Kidney (tissue), 14 donors: ENCODE results near the gene ARL11. TPM values are rescaled to one million over a fixed set of nuclear protein-coding genes. Genes with fewer than 3 reads are reported as not detected.

Experiments used
- DNase-seq, 5 donors: peaks; one replicate each; pipeline ENCODE4 v3.0.0-alpha.2; 2013 to 2020
- FAIRE-seq: peaks from 2 replicates; lab custom pipeline; 2012; peaks lifted over from hg19 to GRCh38; lab: Jason Lieb, UNC
- H3K27ac ChIP-seq, 2 donors: one replicate each; pipeline ENCODE4 v1.7.0; 2013; ENCODE audit warnings: low read depth in 2 of 2, low read length in 2 of 2, inconsistent platforms in 1 of 2
- H3K27me3 ChIP-seq: one replicate; pipeline ENCODE4 v1.7.1; 2013; ENCODE audit warnings: low read length, inconsistent platforms; ENCODE audit not compliant: control insufficient read depth, insufficient read depth
- H3K36me3 ChIP-seq, 3 donors: one replicate each; pipeline versions ENCODE4 v1.7.0 to v1.7.1; 2013; ENCODE audit warnings: low read length in 3 of 3, control low read depth in 1 of 3, inconsistent platforms in 1 of 3; ENCODE audit not compliant: insufficient read depth in 3 of 3, control insufficient read depth in 2 of 3
- H3K4me1 ChIP-seq, 3 donors: one replicate each; pipeline versions ENCODE4 v1.7.0 to v1.7.1; 2013; ENCODE audit warnings: low read length in 3 of 3, inconsistent platforms in 1 of 3, low read depth in 1 of 3; ENCODE audit not compliant: control insufficient read depth in 2 of 3, insufficient read depth in 2 of 3
- H3K4me3 ChIP-seq, 3 donors: one replicate each; pipeline versions ENCODE4 v1.7.0 to v1.8.1; 2013; ENCODE audit warnings: low read length in 3 of 3, control low read depth in 1 of 3, inconsistent platforms in 1 of 3
- H3K9ac ChIP-seq, 3 donors: one replicate each; pipeline versions ENCODE4 v1.7.0 to v1.7.1; 2013; ENCODE audit warnings: low read length in 3 of 3, control low read depth in 1 of 3, inconsistent platforms in 1 of 3
- H3K9me3 ChIP-seq, 3 donors: one replicate each; pipeline versions ENCODE4 v1.7.0 to v1.7.1; 2013; ENCODE audit warnings: low read length in 3 of 3, control low read depth in 1 of 3, inconsistent platforms in 1 of 3; ENCODE audit not compliant: control insufficient read depth in 2 of 3, insufficient read depth in 1 of 3
- CTCF ChIP-seq: IDR thresholded peaks from 3 replicates; pipeline ENCODE4 v1.5.1; 2012; ENCODE audit warnings: mild to moderate bottlenecking, moderate library complexity, borderline replicate concordance; ENCODE audit not compliant: insufficient read depth; ENCODE audit errors: extremely low read depth
- intact Hi-C: fragments of 100-400 bp; cut with DNase I; formaldehyde crosslinking; loops from one replicate; pipeline ENCODE4 v1.11.1; 2022
- polyA plus RNA-seq: library from polyadenylated mRNA; stranded (reverse); fragments of 350-450 nt; fragmentation: Illumina TruSeq; extraction: RNeasy Lipid Tissue Mini Kit (QIAGEN cat#74804); gene quantifications from one replicate; pipeline ENCODE4 v1.2.3, GENCODE V29; 2014; ENCODE audit warnings: low read depth, low replicate concordance; ENCODE audit not compliant: insufficient read depth
- total RNA-seq: library from RNA; stranded (reverse); fragmentation: NEBNext Ultra II Directional; extraction: Animal tissue kit (Norgen Biotek cat#: 25700); gene quantifications from one replicate; pipeline ENCODE4 v1.2.1, GENCODE V29; 2021
- donor health status: control.
- donor health status: control.
- donor health status: control.
- donor health status: control.
- donor health status: control.
- donor health status: DM: yes; HTN: yes; CAD: no.
- donor health status: Normal renal cell carcinoma (clear cell type).

ARL11 gene
- total and polyA plus RNA-seq, 2 donors from 2014 or later, result 0.19 to 1.6 TPM

GRCh38 chr13:49646688-49647087 lies 18.4 kb downstream of the ARL11 start:
- DNase-seq, result no peak
- Histone ChIP-seq H3K27ac (no peak overlapping the region), H3K27me3 (no peaks in the 10 kb centered on the region), H3K36me3 (no peaks in the 10 kb centered on the region), H3K4me1 (no peaks in the 10 kb centered on the region), H3K9ac (no peak overlapping the region), H3K9me3 (no peaks in the 10 kb centered on the region), H3K4me3 (no peak overlapping the region)
- TF ChIP-seq CTCF, result no peak
- intact Hi-C loops, result no loop called here
- no peak for FAIRE-seq

- no peaks in the 10 kb centered on the region for H3K27me3 ChIP-seq
- no peaks in the 10 kb centered on the region for H3K9me3 ChIP-seq
- no peak for TF ChIP-seq CTCF
- H3K4me3 ChIP-seq, result no peak overlapping the region
- no peaks in the 10 kb centered on the region for H3K36me3 ChIP-seq
- no peak overlapping the region for H3K9ac ChIP-seq
- intact Hi-C loops, result no loop called here
- no peaks in the 10 kb centered on the region for H3K4me1 ChIP-seq
- DNase-seq (peak in 1 of 5 donors; percentile 48), FAIRE-seq (no peak)
- H3K27ac ChIP-seq, result no peak overlapping the region
Measured at GRCh38 chr13:49649244-49649962, 21.1 kb downstream of the ARL11 start.

- intact Hi-C loops, result no loop called here
- no peaks in the 10 kb centered on the region for H3K4me1 ChIP-seq
Measured at GRCh38 chr13:49649963-49650312, 21.6 kb downstream of the ARL11 start.

More at GRCh38 chr13:49649963-49650312, 21.6 kb downstream of the ARL11 start:
- Histone ChIP-seq H3K36me3 (no peaks in the 10 kb centered on the region), H3K9ac (no peak overlapping the region), H3K27me3 (no peaks in the 10 kb centered on the region), H3K27ac (no peak overlapping the region), H3K4me3 (no peak overlapping the region), H3K9me3 (no peaks in the 10 kb centered on the region)
- no peak for FAIRE-seq
- no peak for DNase-seq
- no peak for TF ChIP-seq CTCF
